HEK293 (cell line): ENCODE results near the gene INSYN2B.

Source experiments
- ATF2 ChIP-seq: fragments of 450-650 bp; formaldehyde crosslinking; IDR thresholded peaks from 2 replicates; pipeline ENCODE4 v1.5.1; 2016; ENCODE audit warnings: missing biosample characterization, missing genetic modification characterization, low read depth
- CTCF ChIP-seq: fragments of 450-650 bp; formaldehyde crosslinking; IDR thresholded peaks from 2 replicates; pipeline ENCODE4 v1.5.1; 2016; ENCODE audit warnings: missing biosample characterization, missing genetic modification characterization
- ELK4 ChIP-seq: IDR thresholded peaks from 2 replicates; pipeline ENCODE4 v1.6.1; 2011; ENCODE audit warnings: mild to moderate bottlenecking, low read depth, low read length, borderline replicate concordance
- YY1 ChIP-seq: fragments of 450-650 bp; formaldehyde crosslinking; IDR thresholded peaks from 2 replicates; pipeline ENCODE4 v1.5.1; 2018; ENCODE audit warnings: missing biosample characterization, missing genetic modification characterization
- ZBTB10 ChIP-seq: fragments of 450-650 bp; formaldehyde crosslinking; IDR thresholded peaks from 2 replicates; pipeline ENCODE4 v1.5.1; 2016; ENCODE audit warnings: missing biosample characterization, missing genetic modification characterization
- ZNF23 ChIP-seq: fragments of 450-650 bp; formaldehyde crosslinking; IDR thresholded peaks from 2 replicates; pipeline ENCODE4 v1.5.1; 2016; ENCODE audit warnings: missing biosample characterization, missing genetic modification characterization, borderline replicate concordance
- ZNF239 ChIP-seq: fragments of 450-650 bp; formaldehyde crosslinking; IDR thresholded peaks from 2 replicates; pipeline ENCODE4 v1.5.1; 2016; ENCODE audit warnings: missing biosample characterization, missing genetic modification characterization
- ZNF24 ChIP-seq: fragments of 450-650 bp; formaldehyde crosslinking; IDR thresholded peaks from 2 replicates; pipeline ENCODE4 v1.5.1; 2016; ENCODE audit warnings: missing biosample characterization, missing genetic modification characterization
- ZNF274 ChIP-seq, 2 experiments: fragments of 200-500 bp in 1 of 2; fragments of 450-650 bp in 1 of 2; sonication (Bioruptor generic) in 1 of 2; formaldehyde crosslinking in 1 of 2; IDR thresholded peaks; 2 replicates each; pipeline versions ENCODE4 v1.5.1 to v1.6.1; 2014 to 2016; ENCODE audit warnings: borderline replicate concordance in 1 of 2, inconsistent platforms in 1 of 2, low read length in 1 of 2, missing biosample characterization in 1 of 2, missing genetic modification characterization in 1 of 2
- ZNF335 ChIP-seq: fragments of 450-650 bp; formaldehyde crosslinking; conservative IDR thresholded peaks from 2 replicates; pipeline ENCODE4 v1.5.1; 2016; ENCODE audit warnings: missing biosample characterization, missing genetic modification characterization
- ZNF623 ChIP-seq: fragments of 450-650 bp; formaldehyde crosslinking; IDR thresholded peaks from 2 replicates; pipeline ENCODE4 v1.5.1; 2016; ENCODE audit warnings: missing biosample characterization, missing genetic modification characterization
- ZNF639 ChIP-seq: fragments of 450-650 bp; formaldehyde crosslinking; IDR thresholded peaks from 2 replicates; pipeline ENCODE4 v1.5.1; 2016; ENCODE audit warnings: missing biosample characterization, missing genetic modification characterization
- ZNF654 ChIP-seq: fragments of 450-650 bp; formaldehyde crosslinking; IDR thresholded peaks from 2 replicates; pipeline ENCODE4 v1.5.1; 2016; ENCODE audit warnings: low read depth, missing biosample characterization, missing genetic modification characterization
- ZNF747 ChIP-seq: fragments of 450-650 bp; formaldehyde crosslinking; IDR thresholded peaks from 2 replicates; pipeline ENCODE4 v1.5.1; 2016; ENCODE audit warnings: missing biosample characterization, missing genetic modification characterization

- no peak for TF ChIP-seq ZNF239 (tag by site-specific recombination)
- TF ChIP-seq CTCF (tag by site-specific recombination), result no peak
- no peak for TF ChIP-seq ZNF654 (tag by site-specific recombination)
- TF ChIP-seq ZNF747 (tag by site-specific recombination), result no peak
- TF ChIP-seq ZNF23, result no peak
- TF ChIP-seq ZNF623 (tag by site-specific recombination), result no peak
- no peak for TF ChIP-seq ATF2
- TF ChIP-seq ZNF335 (tag by site-specific recombination), result no peak
- TF ChIP-seq ZNF24 (tag by site-specific recombination), result no peak
- no peak for TF ChIP-seq ZNF639 (tag by site-specific recombination)
- no peak for TF ChIP-seq ZNF274 (IDR thresholded peaks at IDR 0.05; ENCODE audit: low read length)
- TF ChIP-seq ZNF274 (tag by site-specific recombination; IDR thresholded peaks at IDR 0.05; ENCODE audit: borderline replicate concordance), result no peak
- TF ChIP-seq ZBTB10 (tag by site-specific recombination), result no peak
- TF ChIP-seq ELK4, result no peak
- TF ChIP-seq YY1 (tag by site-specific recombination), result no peak
Measured at GRCh38 chr5:169817031-169817430, 163.3 kb downstream of the INSYN2B start.
